Ishikawa (cell line): ENCODE data around the gene ABTB2.

Source experiments
- EP300 ChIP-seq: IDR thresholded peaks from 2 replicates; pipeline ENCODE4 v1.6.1; 2012; ENCODE audit warnings: borderline replicate concordance
- MAX ChIP-seq: IDR thresholded peaks from 2 replicates; pipeline ENCODE4 v1.6.1; 2012
- RAD21 ChIP-seq: IDR thresholded peaks from 2 replicates; pipeline ENCODE4 v1.6.1; 2012; ENCODE audit warnings: low read depth
- REST ChIP-seq: IDR thresholded peaks from 2 replicates; pipeline ENCODE4 v1.6.1; 2012; ENCODE audit warnings: low read depth, mild to moderate bottlenecking
- TAF1 ChIP-seq: IDR thresholded peaks from 2 replicates; pipeline ENCODE4 v1.6.1; 2012; ENCODE audit warnings: low read depth, mild to moderate bottlenecking
- TEAD4 ChIP-seq: IDR thresholded peaks from 2 replicates; pipeline ENCODE4 v1.6.1; 2012
- USF1 ChIP-seq: IDR thresholded peaks from 2 replicates; pipeline ENCODE4 v1.6.1; 2012
- ZBTB7A ChIP-seq: IDR thresholded peaks from 2 replicates; pipeline ENCODE4 v1.6.1; 2012; ENCODE audit warnings: low read depth

GRCh38 chr11:34397120-34397519 is 39.3 kb upstream of the ABTB2 start:
- TF ChIP-seq EP300 (no peak), TAF1 (no peak), MAX (no peak), RAD21 (no peak), REST (no peak), ZBTB7A (no peak), USF1 (no peak), TEAD4 (no peak)
